Measurements from ENCODE around the gene TCF4.

Gene TCF4

DNA sequence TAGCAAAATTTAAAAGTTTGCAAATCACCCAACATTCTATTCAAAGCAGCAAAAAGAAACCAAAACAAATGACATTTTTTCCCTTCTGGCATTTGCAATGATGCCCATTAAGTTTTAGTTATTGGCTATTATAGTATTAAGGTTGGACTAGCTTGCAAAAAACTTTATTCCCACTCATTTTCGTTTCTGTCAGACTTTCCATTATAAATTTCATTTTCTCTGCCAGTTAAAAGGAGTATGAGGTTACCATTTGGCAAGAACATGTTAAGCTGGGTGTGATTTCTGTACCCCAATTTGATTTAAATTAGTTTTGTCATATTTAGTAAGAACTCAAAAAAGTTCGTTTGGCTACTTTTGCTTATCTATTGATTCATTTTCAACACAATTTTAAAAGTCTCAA lies 187.9 kb downstream of the TCF4 start:
- ATAC-seq: no peak
- TF ChIP-seq OSR1 (CRISPR knock-in tag; IDR thresholded peaks at IDR 0.05) (no peak), ZC3H10 (CRISPR knock-in tag; IDR thresholded peaks at IDR 0.05) (no peak), SNAI2 (CRISPR knock-in tag; IDR thresholded peaks at IDR 0.05) (no peak), TOX (CRISPR knock-in tag; IDR thresholded peaks at IDR 0.05; ENCODE audit: borderline replicate concordance) (no peak), ZFP3 (CRISPR knock-in tag; IDR thresholded peaks at IDR 0.05) (no peak), ZNF8 (CRISPR knock-in tag; IDR thresholded peaks at IDR 0.05) (no peak), ZFP30 (CRISPR knock-in tag; IDR thresholded peaks at IDR 0.05) (no peak), ZNF565 (CRISPR knock-in tag; conservative IDR thresholded peaks at IDR 0.05; ENCODE audit: low read depth) (no peak), CSDC2 (CRISPR knock-in tag; IDR thresholded peaks at IDR 0.05) (no peak)

DNA sequence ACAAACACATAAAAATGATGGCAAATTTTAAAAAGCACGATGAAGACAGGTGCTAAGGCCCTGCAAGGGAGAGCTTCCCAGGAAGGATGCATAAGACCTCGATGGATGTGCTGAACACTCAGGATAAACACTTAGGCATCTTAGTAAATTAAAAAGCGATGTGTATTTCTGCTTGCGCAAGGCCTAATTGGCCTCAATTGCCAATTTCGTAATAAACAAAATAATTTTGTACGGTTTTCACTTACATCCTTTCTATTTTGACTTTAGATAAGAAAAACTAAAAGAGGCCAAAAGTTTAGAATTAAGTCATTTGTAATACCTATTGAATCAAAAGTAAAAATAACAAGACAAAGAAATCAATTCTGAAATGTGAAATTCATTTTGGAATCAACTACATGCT lies 189.1 kb downstream of the TCF4 start:
- TF ChIP-seq ARNTL (CRISPR knock-in tag; IDR thresholded peaks at IDR 0.05; ENCODE audit: borderline replicate concordance, low read depth): no peak
- TF ChIP-seq PPARA (CRISPR knock-in tag; IDR thresholded peaks at IDR 0.05; ENCODE audit: borderline replicate concordance): no peak
- no peak for TF ChIP-seq ESRRG (CRISPR knock-in tag; IDR thresholded peaks at IDR 0.05)
- TF ChIP-seq RARB (CRISPR knock-in tag; IDR thresholded peaks at IDR 0.05): no peak
- TF ChIP-seq SNAI2 (CRISPR knock-in tag; IDR thresholded peaks at IDR 0.05): no peak
- no peak for TF ChIP-seq TOX (CRISPR knock-in tag; IDR thresholded peaks at IDR 0.05; ENCODE audit: borderline replicate concordance)
- no peak for TF ChIP-seq ISL1 (CRISPR knock-in tag; IDR thresholded peaks at IDR 0.05)
- TF ChIP-seq, protein P1, sequence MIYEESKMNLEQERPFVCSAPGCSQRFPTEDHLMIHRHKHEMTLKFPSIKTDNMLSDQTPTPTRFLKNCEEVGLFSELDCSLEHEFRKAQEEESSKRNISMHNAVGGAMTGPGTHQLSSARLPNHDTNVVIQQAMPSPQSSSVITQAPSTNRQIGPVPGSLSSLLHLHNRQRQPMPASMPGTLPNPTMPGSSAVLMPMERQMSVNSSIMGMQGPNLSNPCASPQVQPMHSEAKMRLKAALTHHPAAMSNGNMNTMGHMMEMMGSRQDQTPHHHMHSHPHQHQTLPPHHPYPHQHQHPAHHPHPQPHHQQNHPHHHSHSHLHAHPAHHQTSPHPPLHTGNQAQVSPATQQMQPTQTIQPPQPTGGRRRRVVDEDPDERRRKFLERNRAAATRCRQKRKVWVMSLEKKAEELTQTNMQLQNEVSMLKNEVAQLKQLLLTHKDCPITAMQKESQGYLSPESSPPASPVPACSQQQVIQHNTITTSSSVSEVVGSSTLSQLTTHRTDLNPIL (CRISPR knock-in tag; IDR thresholded peaks at IDR 0.05; ENCODE audit: low read depth): no peak
- TF ChIP-seq, protein P2, sequence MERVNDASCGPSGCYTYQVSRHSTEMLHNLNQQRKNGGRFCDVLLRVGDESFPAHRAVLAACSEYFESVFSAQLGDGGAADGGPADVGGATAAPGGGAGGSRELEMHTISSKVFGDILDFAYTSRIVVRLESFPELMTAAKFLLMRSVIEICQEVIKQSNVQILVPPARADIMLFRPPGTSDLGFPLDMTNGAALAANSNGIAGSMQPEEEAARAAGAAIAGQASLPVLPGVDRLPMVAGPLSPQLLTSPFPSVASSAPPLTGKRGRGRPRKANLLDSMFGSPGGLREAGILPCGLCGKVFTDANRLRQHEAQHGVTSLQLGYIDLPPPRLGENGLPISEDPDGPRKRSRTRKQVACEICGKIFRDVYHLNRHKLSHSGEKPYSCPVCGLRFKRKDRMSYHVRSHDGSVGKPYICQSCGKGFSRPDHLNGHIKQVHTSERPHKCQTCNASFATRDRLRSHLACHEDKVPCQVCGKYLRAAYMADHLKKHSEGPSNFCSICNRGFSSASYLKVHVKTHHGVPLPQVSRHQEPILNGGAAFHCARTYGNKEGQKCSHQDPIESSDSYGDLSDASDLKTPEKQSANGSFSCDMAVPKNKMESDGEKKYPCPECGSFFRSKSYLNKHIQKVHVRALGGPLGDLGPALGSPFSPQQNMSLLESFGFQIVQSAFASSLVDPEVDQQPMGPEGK (CRISPR knock-in tag; IDR thresholded peaks at IDR 0.05; ENCODE audit: borderline replicate concordance): no peak
- TF ChIP-seq, protein P3, sequence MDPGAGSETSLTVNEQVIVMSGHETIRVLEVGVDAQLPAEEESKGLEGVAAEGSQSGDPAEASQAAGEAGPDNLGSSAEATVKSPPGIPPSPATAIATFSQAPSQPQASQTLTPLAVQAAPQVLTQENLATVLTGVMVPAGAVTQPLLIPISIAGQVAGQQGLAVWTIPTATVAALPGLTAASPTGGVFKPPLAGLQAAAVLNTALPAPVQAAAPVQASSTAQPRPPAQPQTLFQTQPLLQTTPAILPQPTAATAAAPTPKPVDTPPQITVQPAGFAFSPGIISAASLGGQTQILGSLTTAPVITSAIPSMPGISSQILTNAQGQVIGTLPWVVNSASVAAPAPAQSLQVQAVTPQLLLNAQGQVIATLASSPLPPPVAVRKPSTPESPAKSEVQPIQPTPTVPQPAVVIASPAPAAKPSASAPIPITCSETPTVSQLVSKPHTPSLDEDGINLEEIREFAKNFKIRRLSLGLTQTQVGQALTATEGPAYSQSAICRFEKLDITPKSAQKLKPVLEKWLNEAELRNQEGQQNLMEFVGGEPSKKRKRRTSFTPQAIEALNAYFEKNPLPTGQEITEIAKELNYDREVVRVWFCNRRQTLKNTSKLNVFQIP (CRISPR knock-in tag; IDR thresholded peaks at IDR 0.05; ENCODE audit: borderline replicate concordance, low read depth): no peak
- TF ChIP-seq ZNF70 (CRISPR knock-in tag; IDR thresholded peaks at IDR 0.05): no peak
- no peak for TF ChIP-seq BACH2 (CRISPR knock-in tag; IDR thresholded peaks at IDR 0.05; ENCODE audit: borderline replicate concordance)
- TF ChIP-seq ZC3H10 (CRISPR knock-in tag; IDR thresholded peaks at IDR 0.05): no peak
- TF ChIP-seq, protein P4, sequence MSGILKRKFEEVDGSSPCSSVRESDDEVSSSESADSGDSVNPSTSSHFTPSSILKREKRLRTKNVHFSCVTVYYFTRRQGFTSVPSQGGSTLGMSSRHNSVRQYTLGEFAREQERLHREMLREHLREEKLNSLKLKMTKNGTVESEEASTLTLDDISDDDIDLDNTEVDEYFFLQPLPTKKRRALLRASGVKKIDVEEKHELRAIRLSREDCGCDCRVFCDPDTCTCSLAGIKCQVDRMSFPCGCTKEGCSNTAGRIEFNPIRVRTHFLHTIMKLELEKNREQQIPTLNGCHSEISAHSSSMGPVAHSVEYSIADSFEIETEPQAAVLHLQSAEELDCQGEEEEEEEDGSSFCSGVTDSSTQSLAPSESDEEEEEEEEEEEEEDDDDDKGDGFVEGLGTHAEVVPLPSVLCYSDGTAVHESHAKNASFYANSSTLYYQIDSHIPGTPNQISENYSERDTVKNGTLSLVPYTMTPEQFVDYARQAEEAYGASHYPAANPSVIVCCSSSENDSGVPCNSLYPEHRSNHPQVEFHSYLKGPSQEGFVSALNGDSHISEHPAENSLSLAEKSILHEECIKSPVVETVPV (CRISPR knock-in tag; IDR thresholded peaks at IDR 0.05): no peak
- ATAC-seq: no peak

DNA sequence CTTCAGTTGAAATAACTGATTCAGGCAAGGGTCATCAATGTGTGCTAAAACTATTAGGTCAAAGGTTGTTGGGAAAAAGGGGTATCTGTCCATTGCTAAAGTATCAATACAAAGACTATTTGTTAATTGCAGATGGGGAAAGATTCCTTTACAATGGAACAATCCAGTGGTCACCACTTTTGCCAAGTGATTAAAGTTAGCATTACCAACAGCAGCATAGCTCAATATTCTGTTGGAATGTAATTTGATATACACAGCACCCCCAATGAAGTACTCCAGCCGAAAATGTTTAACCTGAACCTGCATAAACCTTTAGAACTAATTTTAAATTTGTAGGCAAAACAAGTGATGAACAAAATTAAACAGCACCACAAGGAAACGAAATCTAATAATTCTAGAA lies 191.0 kb downstream of the TCF4 start:
- ATAC-seq: no peak
- TF ChIP-seq, protein P3 (CRISPR knock-in tag; IDR thresholded peaks at IDR 0.05; ENCODE audit: borderline replicate concordance, low read depth): no peak
- TF ChIP-seq ZFP30 (CRISPR knock-in tag; IDR thresholded peaks at IDR 0.05) (no peak), RARB (CRISPR knock-in tag; IDR thresholded peaks at IDR 0.05) (no peak), ZFP3 (CRISPR knock-in tag; IDR thresholded peaks at IDR 0.05) (no peak), ZNF8 (CRISPR knock-in tag; IDR thresholded peaks at IDR 0.05) (no peak), ISL1 (CRISPR knock-in tag; IDR thresholded peaks at IDR 0.05) (no peak), TOX (CRISPR knock-in tag; IDR thresholded peaks at IDR 0.05; ENCODE audit: borderline replicate concordance) (no peak), GLIS3 (CRISPR knock-in tag; IDR thresholded peaks at IDR 0.05) (no peak), OSR1 (CRISPR knock-in tag; IDR thresholded peaks at IDR 0.05) (no peak), SNAI2 (CRISPR knock-in tag; IDR thresholded peaks at IDR 0.05) (no peak), BACH2 (CRISPR knock-in tag; IDR thresholded peaks at IDR 0.05; ENCODE audit: borderline replicate concordance) (no peak), ESRRG (CRISPR knock-in tag; IDR thresholded peaks at IDR 0.05) (no peak), CSDC2 (CRISPR knock-in tag; IDR thresholded peaks at IDR 0.05) (no peak), ARNTL (CRISPR knock-in tag; IDR thresholded peaks at IDR 0.05; ENCODE audit: borderline replicate concordance, low read depth) (no peak)
- TF ChIP-seq, protein P2 (CRISPR knock-in tag; IDR thresholded peaks at IDR 0.05; ENCODE audit: borderline replicate concordance): no peak
- TF ChIP-seq, protein P5, sequence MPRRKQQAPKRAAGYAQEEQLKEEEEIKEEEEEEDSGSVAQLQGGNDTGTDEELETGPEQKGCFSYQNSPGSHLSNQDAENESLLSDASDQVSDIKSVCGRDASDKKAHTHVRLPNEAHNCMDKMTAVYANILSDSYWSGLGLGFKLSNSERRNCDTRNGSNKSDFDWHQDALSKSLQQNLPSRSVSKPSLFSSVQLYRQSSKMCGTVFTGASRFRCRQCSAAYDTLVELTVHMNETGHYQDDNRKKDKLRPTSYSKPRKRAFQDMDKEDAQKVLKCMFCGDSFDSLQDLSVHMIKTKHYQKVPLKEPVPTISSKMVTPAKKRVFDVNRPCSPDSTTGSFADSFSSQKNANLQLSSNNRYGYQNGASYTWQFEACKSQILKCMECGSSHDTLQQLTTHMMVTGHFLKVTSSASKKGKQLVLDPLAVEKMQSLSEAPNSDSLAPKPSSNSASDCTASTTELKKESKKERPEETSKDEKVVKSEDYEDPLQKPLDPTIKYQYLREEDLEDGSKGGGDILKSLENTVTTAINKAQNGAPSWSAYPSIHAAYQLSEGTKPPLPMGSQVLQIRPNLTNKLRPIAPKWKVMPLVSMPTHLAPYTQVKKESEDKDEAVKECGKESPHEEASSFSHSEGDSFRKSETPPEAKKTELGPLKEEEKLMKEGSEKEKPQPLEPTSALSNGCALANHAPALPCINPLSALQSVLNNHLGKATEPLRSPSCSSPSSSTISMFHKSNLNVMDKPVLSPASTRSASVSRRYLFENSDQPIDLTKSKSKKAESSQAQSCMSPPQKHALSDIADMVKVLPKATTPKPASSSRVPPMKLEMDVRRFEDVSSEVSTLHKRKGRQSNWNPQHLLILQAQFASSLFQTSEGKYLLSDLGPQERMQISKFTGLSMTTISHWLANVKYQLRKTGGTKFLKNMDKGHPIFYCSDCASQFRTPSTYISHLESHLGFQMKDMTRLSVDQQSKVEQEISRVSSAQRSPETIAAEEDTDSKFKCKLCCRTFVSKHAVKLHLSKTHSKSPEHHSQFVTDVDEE (CRISPR knock-in tag; IDR thresholded peaks at IDR 0.05): no peak
- TF ChIP-seq, protein P1 (CRISPR knock-in tag; IDR thresholded peaks at IDR 0.05; ENCODE audit: low read depth): no peak

Measured in SK-N-SH treated with all-trans-retinoic acid at 6 μM for 48 hours (cell line).